Peyer's patch (tissue), 4 donors: ENCODE measurements around the gene ETF1.

Source experiments
- POLR2A ChIP-seq, 2 donors: fragments of 450-650 bp; IDR thresholded peaks; one replicate each; pipeline ENCODE4 v1.5.1; 2017; ENCODE audit warnings: antibody characterized with exemption in 2 of 2, mild to moderate bottlenecking in 2 of 2, moderate library complexity in 2 of 2
- TF ChIP-seq, protein P1 (sequence below), 6 experiments: fragments of 450-650 bp in 4 of 6; fragments of 200-600 bp in 2 of 6; sonication (generic) in 1 of 6; IDR thresholded peaks; one replicate each; pipeline ENCODE4 v1.5.1; 2017 to 2019; ENCODE audit warnings: antibody characterized with exemption in 6 of 6, mild to moderate bottlenecking in 3 of 6, moderate library complexity in 1 of 6

DNA sequence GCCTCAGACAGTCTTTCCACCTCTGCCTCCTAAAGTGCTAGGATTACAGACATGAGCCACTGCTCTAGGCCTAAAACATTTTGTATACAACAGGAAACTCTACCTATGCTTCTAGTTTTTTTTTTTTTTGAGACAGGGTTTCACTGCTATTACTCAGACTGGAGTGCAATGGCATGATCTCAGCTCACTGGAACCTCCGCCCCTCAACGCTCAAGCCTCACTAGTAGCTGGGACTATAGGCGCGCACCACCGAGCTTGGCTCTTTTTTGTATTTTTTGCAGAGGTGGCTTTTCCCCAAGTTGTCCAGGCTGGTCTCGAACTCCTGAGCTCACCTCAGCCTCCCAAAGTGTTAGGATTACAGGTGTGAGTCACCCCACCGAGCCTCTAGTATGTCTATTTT lies 26.7 kb upstream of the ETF1 start:
- TF ChIP-seq, protein P1, sequence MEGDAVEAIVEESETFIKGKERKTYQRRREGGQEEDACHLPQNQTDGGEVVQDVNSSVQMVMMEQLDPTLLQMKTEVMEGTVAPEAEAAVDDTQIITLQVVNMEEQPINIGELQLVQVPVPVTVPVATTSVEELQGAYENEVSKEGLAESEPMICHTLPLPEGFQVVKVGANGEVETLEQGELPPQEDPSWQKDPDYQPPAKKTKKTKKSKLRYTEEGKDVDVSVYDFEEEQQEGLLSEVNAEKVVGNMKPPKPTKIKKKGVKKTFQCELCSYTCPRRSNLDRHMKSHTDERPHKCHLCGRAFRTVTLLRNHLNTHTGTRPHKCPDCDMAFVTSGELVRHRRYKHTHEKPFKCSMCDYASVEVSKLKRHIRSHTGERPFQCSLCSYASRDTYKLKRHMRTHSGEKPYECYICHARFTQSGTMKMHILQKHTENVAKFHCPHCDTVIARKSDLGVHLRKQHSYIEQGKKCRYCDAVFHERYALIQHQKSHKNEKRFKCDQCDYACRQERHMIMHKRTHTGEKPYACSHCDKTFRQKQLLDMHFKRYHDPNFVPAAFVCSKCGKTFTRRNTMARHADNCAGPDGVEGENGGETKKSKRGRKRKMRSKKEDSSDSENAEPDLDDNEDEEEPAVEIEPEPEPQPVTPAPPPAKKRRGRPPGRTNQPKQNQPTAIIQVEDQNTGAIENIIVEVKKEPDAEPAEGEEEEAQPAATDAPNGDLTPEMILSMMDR (IDR thresholded peaks at IDR 0.05), result no peak
- no peak for TF ChIP-seq POLR2A (IDR thresholded peaks at IDR 0.05)
